B cell (primary cell): Measurements from ENCODE around the gene CD163L1.

Experiments
- CTCF ChIP-seq: fragments of 200-600 bp; IDR thresholded peaks from one replicate; pipeline ENCODE4 v1.8.0; 2022; ENCODE audit warnings: antibody characterized with exemption, mild to moderate bottlenecking
- EZH2 ChIP-seq: IDR thresholded peaks from 2 replicates; pipeline ENCODE4 v1.6.1; 2012; ENCODE audit warnings: borderline replicate concordance, low read depth, mild to moderate bottlenecking, moderate library complexity, low read length; ENCODE audit not compliant: insufficient read depth, poor library complexity, severe bottlenecking

- no peak for TF ChIP-seq CTCF
- no peak for TF ChIP-seq EZH2
These were observed 81.2 kb downstream of the CD163L1 start for GRCh38 chr12:7362734-7363133.
